Suprapubic skin (tissue), 4 donors: ENCODE data around the gene MALL.
"Not testable (repeated sequence)": the region's sequence is repeated elsewhere in the genome, so short reads cannot be mapped to it uniquely, and the experiment has no call there.

Experiments
- POLR2A ChIP-seq, 2 donors: fragments of 450-650 bp; IDR thresholded peaks; one replicate each; pipeline ENCODE4 v1.6.1; 2017; ENCODE audit warnings: antibody characterized with exemption in 2 of 2, mild to moderate bottlenecking in 2 of 2, moderate library complexity in 2 of 2
- POLR2AphosphoS5 ChIP-seq, 3 donors: sonication (generic); formaldehyde crosslinking; IDR thresholded peaks; one replicate each; pipeline ENCODE4 v1.6.1; 2017; ENCODE audit warnings: antibody characterized with exemption in 3 of 3
- TF ChIP-seq, protein P1 (sequence below), 2 donors: fragments of 200-600 bp in 1 of 2; fragments of 450-650 bp in 1 of 2; sonication (generic) in 1 of 2; IDR thresholded peaks; one replicate each; pipeline ENCODE4 v1.5.1; 2016 to 2019; ENCODE audit warnings: antibody characterized with exemption in 2 of 2, mild to moderate bottlenecking in 1 of 2, moderate library complexity in 1 of 2

DNA sequence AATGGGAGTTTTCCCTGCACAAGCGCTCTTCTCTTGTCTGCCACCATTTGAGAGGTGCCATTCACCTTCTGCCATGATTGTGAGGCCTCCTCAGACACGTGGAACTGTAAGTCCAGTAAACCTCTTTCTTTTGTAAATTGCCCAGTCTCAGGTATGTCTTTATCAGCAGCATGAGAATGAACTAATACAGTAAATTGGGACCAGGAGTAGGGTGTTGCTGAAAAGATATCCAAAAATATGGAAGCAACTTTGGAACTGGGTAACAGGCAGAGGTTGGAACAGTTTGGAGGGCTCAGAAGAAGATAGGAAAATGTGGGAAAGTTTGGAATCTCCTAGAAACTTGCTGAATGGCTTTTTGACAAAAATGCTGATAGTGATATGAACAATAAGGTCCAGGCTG lies 38.6 kb upstream of the MALL start:
- not testable (repeated sequence) for TF ChIP-seq POLR2AphosphoS5, POLR2A (IDR thresholded peaks at IDR 0.05)
- TF ChIP-seq, protein P1, sequence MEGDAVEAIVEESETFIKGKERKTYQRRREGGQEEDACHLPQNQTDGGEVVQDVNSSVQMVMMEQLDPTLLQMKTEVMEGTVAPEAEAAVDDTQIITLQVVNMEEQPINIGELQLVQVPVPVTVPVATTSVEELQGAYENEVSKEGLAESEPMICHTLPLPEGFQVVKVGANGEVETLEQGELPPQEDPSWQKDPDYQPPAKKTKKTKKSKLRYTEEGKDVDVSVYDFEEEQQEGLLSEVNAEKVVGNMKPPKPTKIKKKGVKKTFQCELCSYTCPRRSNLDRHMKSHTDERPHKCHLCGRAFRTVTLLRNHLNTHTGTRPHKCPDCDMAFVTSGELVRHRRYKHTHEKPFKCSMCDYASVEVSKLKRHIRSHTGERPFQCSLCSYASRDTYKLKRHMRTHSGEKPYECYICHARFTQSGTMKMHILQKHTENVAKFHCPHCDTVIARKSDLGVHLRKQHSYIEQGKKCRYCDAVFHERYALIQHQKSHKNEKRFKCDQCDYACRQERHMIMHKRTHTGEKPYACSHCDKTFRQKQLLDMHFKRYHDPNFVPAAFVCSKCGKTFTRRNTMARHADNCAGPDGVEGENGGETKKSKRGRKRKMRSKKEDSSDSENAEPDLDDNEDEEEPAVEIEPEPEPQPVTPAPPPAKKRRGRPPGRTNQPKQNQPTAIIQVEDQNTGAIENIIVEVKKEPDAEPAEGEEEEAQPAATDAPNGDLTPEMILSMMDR (IDR thresholded peaks at IDR 0.05), result not testable (repeated sequence)
